Measurements from ENCODE around the gene PAAF1. TPM values are rescaled to one million over a fixed set of nuclear protein-coding genes. Genes with fewer than 3 reads are reported as not detected.

The PAAF1 gene
- total RNA-seq, 4 donors from 2014 or later, result 0.37 to 10.5 (median 6.4) TPM

Other genes with a start within 250 kb of the PAAF1 start
- 10 to 100 TPM in 1 of 4 donors, 1 to 10 TPM in 3; 7.2 to 23.5 (median 9.6) TPM for gene PLEKHB1, start 230.4 kb upstream of the PAAF1 start, total RNA-seq
- gene RAB6A, start 115.9 kb upstream of the PAAF1 start, total RNA-seq, result 100 to 1,000 TPM in 3 of 4 donors, 10 to 100 TPM in 1; 49.0 to 232 (median 206) TPM
- 10 to 100 TPM in 3 of 4 donors, not detected in 1; 10.5 to 21.1 (median 21.0) TPM for gene MRPL48, start 89.1 kb upstream of the PAAF1 start, total RNA-seq
- 10 to 100 TPM; 26.3 to 92.8 (median 74.4) TPM for gene COA4, start 153 bp upstream of the PAAF1 start, total RNA-seq
- not detected for gene DNAJB13, start 74.0 kb downstream of the PAAF1 start, total RNA-seq
- gene UCP2, start 105.8 kb downstream of the PAAF1 start, total RNA-seq, result 10 to 100 TPM; 36.7 to 57.6 (median 39.6) TPM
- 1 to 10 TPM; 1.3 to 7.6 (median 3.1) TPM for gene UCP3, start 132.1 kb downstream of the PAAF1 start, total RNA-seq

Data from transverse colon (tissue), 4 donors.